NT2/D1 (cell line): ENCODE results near the gene RNF115.

Experiments used
- DNase-seq: peaks from one replicate; pipeline ENCODE4 v3.0.0-alpha.2; 2011; ENCODE audit warnings: low read depth, low spot score
- H3K27me3 ChIP-seq: 2 replicates; pipeline ENCODE4 v1.6.0; 2011; ENCODE audit warnings: mild to moderate bottlenecking; ENCODE audit not compliant: insufficient read length, insufficient read depth
- H3K36me3 ChIP-seq: 2 replicates; pipeline ENCODE4 v1.6.1; 2011; ENCODE audit warnings: mild to moderate bottlenecking, low read length, mixed read lengths; ENCODE audit not compliant: insufficient read depth, insufficient read length
- H3K4me1 ChIP-seq: 2 replicates; pipeline ENCODE4 v1.5.1; 2011; ENCODE audit not compliant: insufficient read depth, insufficient read length
- H3K4me3 ChIP-seq: 2 replicates; pipeline ENCODE4 v1.5.1; 2011; ENCODE audit warnings: low read depth; ENCODE audit not compliant: insufficient read length
- H3K9ac ChIP-seq: 2 replicates; pipeline ENCODE4 v1.6.0; 2011; ENCODE audit warnings: low read depth; ENCODE audit not compliant: insufficient read length
- H3K9me3 ChIP-seq: 2 replicates; pipeline ENCODE4 v1.5.1; 2011; ENCODE audit warnings: mild to moderate bottlenecking, low read length; ENCODE audit not compliant: insufficient read depth
- SUZ12 ChIP-seq: IDR thresholded peaks from 2 replicates; pipeline ENCODE4 v1.6.1; 2011; ENCODE audit not compliant: insufficient read length, insufficient read depth; ENCODE audit errors: extremely low read depth
- YY1 ChIP-seq: IDR thresholded peaks from 2 replicates; pipeline ENCODE4 v1.6.1; 2011; ENCODE audit not compliant: insufficient read length, insufficient read depth
- ZNF274 ChIP-seq: IDR thresholded peaks from 2 replicates; pipeline ENCODE4 v1.6.1; 2011; ENCODE audit warnings: mild to moderate bottlenecking, low read depth, low read length

RNF115 gene

GRCh38 chr1:145858238-145858900, 34.5 kb upstream of the RNF115 start:
- peaks cover 41% of the 10 kb centered on the region for H3K36me3 ChIP-seq
- peak; percentile 75 for DNase-seq
- H3K9me3 ChIP-seq = peaks cover 10% of the 10 kb centered on the region; the same call in 1 of the 2 replicates
- peak overlapping the region; percentile 92 for H3K4me3 ChIP-seq
- peaks cover 20% of the 10 kb centered on the region for H3K4me1 ChIP-seq
- TF ChIP-seq SUZ12 = no peak
- TF ChIP-seq ZNF274 = no peak
- no peak for TF ChIP-seq YY1
- H3K9ac ChIP-seq = peak overlapping the region; percentile 86
- no peaks in the 10 kb centered on the region for H3K27me3 ChIP-seq

GRCh38 chr1:145857170-145857569, 33.3 kb upstream of the RNF115 start:
- TF ChIP-seq YY1 (no peak), SUZ12 (no peak), ZNF274 (no peak)
- H3K4me1 ChIP-seq = peaks cover 17% of the 10 kb centered on the region
- no peak overlapping the region for H3K9ac ChIP-seq
- no peaks in the 10 kb centered on the region for H3K27me3 ChIP-seq
- no peak overlapping the region for H3K4me3 ChIP-seq
- no peak for DNase-seq
- H3K9me3 ChIP-seq = peaks cover 10% of the 10 kb centered on the region; the same call in 1 of the 2 replicates
- H3K36me3 ChIP-seq = peaks cover 52% of the 10 kb centered on the region

DNA sequence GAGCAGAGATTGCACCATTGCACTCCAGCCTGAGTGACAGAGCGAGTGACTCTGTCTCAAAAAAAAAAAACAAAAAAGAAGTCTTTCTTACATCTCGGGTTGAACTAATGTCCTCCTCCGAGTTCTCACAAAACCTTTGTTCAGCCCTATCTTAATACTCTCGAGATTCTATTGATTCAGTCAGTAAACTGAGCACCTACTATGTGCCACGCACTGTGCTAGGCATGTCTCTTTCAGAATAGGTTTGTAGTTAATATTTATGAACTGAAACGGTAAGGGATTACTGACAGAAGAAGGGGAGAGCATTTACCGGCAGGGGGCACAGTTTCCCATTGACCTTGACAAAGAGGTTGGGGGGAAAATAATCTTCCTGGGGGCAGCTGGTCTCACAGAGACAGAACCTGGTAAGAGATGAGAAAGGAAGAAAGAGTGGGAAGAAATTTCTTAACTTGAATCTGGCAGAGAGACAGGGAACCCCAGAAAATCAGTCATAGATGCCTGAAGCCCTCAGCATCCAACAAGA, 31.6 kb upstream of the RNF115 start:
- no peak for DNase-seq
- Histone ChIP-seq H3K4me1 (peaks cover 17% of the 10 kb centered on the region), H3K9ac (no peak overlapping the region), H3K4me3 (no peak overlapping the region), H3K9me3 (peaks cover 10% of the 10 kb centered on the region; the same call in 1 of the 2 replicates), H3K27me3 (no peaks in the 10 kb centered on the region), H3K36me3 (peaks cover 68% of the 10 kb centered on the region)
- TF ChIP-seq ZNF274 = no peak

DNA sequence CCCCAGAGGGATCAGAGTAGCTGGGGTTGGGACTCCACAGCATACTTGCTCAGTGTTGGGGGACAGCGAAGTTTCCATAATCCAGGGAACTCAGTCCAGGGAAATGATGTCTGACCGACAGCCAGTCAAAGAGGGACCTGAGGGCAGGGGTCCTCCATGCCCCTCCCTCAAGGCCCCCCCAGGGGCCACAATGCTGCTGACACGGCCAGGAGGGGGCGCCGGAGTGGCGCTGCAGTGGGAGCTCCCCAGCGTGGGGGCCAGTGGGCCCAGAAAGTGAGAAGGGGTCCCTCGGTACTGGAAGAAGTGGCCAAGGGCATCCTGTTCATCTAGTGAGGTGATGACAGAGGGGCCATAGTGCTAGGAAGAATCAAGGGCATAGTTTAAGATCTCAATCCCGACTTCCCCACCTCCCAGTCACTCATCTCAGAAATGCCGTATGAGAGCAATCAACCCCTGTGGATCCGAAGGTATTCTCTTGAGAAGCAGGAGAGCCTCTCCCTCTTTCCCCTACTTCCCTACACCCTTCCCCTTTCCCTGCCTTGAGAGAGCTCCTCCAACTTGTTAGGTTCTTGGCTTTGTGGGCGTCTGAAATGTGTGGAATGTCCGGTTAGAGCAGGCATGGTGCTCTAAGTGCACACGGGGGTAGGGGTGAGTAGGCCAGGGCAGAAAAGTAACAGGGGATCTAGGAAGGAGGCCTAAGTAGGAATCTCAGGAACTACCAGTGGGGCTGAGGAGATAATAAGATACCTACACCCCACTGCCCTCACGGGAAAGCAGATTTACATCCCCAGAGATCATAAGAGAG, 25.7 kb upstream of the RNF115 start:
- DNase-seq = peak; percentile 32
- H3K4me3 ChIP-seq = no peak overlapping the region
- H3K9ac ChIP-seq = no peak overlapping the region
- H3K9me3 ChIP-seq = no peaks in the 10 kb centered on the region
- no peaks in the 10 kb centered on the region for H3K4me1 ChIP-seq
- no peaks in the 10 kb centered on the region for H3K27me3 ChIP-seq
- TF ChIP-seq ZNF274 = no peak
- no peak for TF ChIP-seq SUZ12
- TF ChIP-seq YY1 = no peak
- peaks cover 72% of the 10 kb centered on the region for H3K36me3 ChIP-seq

DNA sequence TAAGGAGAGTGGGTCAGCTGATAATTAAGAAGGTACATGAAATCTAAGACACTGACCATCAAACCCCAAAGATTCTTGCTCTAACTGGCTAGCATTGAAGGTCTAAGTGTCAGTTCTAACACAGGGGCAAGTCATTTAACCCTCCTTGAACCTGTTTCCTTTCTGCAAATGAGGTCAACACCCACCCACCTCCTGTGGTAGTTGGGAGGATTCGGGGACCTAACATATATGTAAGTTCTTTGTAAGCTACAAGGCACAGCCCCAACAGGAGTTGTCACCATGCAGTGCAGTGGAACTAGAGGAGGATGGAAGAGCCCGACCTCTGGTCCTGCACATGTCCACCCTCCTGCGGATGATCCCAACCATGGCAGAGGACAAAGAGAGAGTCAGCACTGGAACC, 23.9 kb upstream of the RNF115 start:
- no peaks in the 10 kb centered on the region for H3K27me3 ChIP-seq
- peaks cover 66% of the 10 kb centered on the region for H3K36me3 ChIP-seq
- no peak overlapping the region for H3K9ac ChIP-seq
- H3K9me3 ChIP-seq = no peaks in the 10 kb centered on the region
- TF ChIP-seq SUZ12 (no peak), ZNF274 (no peak), YY1 (no peak)
- DNase-seq = no peak
- H3K4me1 ChIP-seq = no peaks in the 10 kb centered on the region
- no peak overlapping the region for H3K4me3 ChIP-seq

DNA sequence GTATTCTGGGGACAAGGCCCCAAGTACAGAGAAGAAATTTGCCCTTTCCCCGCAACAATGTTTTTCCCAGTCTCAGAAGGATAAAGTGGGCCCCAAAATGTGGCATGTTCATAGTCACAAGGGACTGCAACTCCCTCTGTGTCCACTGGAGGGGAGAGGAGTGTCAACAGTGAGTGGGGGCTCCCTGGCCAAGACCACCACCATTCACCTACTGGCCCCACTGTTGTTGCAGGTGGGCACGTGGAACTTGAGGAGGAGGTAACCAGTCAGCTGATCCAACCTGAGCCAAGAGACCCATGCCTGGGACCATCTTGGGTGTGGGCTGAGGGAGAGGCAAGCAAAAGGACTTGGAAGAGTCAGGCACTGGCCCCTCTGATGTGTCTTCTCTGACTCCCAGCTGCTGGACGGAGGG, 22.3 kb upstream of the RNF115 start:
- peaks cover 68% of the 10 kb centered on the region for H3K36me3 ChIP-seq
- peak; percentile 32 for DNase-seq
- no peaks in the 10 kb centered on the region for H3K27me3 ChIP-seq
- peak overlapping the region; percentile 58 for H3K4me3 ChIP-seq
- TF ChIP-seq ZNF274 (no peak), YY1 (no peak), SUZ12 (no peak)
- H3K4me1 ChIP-seq = no peaks in the 10 kb centered on the region
- peak overlapping the region; percentile 84 for H3K9ac ChIP-seq
- no peaks in the 10 kb centered on the region for H3K9me3 ChIP-seq

DNA sequence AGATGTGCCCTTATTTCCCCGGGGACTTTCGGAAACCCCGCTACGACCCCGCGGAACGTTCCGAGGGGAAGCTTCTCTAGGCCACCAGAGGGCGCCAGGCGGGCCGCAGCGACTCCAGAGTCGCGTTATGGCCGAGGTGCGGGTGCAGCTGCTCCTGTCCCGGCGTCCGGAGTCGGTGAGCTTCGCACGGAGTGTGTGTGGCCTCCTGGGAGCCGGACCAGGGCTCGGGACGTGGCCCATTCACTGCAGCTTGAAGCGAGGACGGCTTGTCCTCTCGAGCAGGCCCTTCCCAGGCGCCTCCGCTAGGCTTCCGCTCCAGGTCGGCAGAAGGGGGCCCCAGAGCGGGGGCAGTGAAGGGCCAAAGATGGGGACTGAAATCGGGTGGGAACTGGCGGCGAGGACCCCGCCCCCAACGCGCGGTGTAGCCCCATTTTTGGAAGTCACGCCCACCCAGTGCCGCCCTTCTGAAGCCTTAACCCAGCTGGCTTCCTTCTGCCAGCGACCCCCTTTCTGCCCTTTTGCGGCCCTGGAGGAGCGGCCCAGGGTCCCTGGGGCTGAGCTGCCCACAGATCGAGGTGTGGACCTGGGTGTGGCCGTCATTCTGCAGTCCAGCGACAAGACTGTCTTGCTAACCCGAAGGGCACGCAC, 21.7 kb upstream of the RNF115 start, which contains the start of gene NUDT17:
Gene NUDT17, plus strand, starts transcription at position 117 of the 648 bp plus-strand sequence. Its CDS starts 11 bp downstream, at position 128.
- peaks cover 68% of the 10 kb centered on the region for H3K36me3 ChIP-seq
- TF ChIP-seq ZNF274 (no peak), YY1 (peak; percentile 39), SUZ12 (no peak)
- DNase-seq = peak; percentile 82
- H3K9me3 ChIP-seq = no peaks in the 10 kb centered on the region
- H3K4me3 ChIP-seq = peak within 1 kb of the TSS; percentile 58
- no peaks in the 10 kb centered on the region for H3K27me3 ChIP-seq
- H3K9ac ChIP-seq = peak within 1 kb of the TSS; percentile 84
- no peaks in the 10 kb centered on the region for H3K4me1 ChIP-seq
